ENCODE measurements around the gene SBNO2. TPM values are rescaled to one million over a fixed set of nuclear protein-coding genes. Genes with fewer than 3 reads are reported as not detected.

SBNO2 gene
- total RNA-seq, 1 donor from 2014 or later, result 125 TPM

DNA sequence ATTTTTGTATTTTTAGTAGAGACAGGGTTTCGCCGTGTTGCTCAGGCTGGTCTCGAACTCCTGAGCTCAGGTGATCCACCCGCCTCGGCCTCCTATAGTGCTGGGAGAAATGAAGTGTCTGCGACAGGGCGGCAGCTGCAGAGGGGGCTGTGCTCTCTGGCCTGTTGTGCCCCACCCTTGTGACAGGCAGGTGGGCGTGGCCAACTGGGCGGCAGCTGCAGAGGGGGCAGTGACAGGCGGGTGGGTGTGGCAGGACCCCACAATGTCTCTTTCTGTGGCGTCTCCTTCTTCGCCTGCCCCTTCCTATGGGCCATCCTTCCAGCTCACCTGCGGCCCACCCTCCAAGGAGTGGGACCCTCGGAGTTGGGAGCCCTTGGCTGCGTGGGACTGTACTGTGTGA, 43.3 kb upstream of the SBNO2 start:
- Histone ChIP-seq H3K9me3 (no peaks in the 10 kb centered on the region), H3K27ac (no peak overlapping the region), H3K4me3 (no peak overlapping the region), H3K4me1 (peaks cover 40% of the 10 kb centered on the region), H3K36me3 (peaks cover 27% of the 10 kb centered on the region), H3K27me3 (no peaks in the 10 kb centered on the region)
- intact Hi-C loops (cut with DNase I), result no loop called here
- TF ChIP-seq, protein P1, sequence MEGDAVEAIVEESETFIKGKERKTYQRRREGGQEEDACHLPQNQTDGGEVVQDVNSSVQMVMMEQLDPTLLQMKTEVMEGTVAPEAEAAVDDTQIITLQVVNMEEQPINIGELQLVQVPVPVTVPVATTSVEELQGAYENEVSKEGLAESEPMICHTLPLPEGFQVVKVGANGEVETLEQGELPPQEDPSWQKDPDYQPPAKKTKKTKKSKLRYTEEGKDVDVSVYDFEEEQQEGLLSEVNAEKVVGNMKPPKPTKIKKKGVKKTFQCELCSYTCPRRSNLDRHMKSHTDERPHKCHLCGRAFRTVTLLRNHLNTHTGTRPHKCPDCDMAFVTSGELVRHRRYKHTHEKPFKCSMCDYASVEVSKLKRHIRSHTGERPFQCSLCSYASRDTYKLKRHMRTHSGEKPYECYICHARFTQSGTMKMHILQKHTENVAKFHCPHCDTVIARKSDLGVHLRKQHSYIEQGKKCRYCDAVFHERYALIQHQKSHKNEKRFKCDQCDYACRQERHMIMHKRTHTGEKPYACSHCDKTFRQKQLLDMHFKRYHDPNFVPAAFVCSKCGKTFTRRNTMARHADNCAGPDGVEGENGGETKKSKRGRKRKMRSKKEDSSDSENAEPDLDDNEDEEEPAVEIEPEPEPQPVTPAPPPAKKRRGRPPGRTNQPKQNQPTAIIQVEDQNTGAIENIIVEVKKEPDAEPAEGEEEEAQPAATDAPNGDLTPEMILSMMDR (IDR thresholded peaks at IDR 0.05), result no peak
- ATAC-seq, result no peak
- DNase-seq, result no peak

DNA sequence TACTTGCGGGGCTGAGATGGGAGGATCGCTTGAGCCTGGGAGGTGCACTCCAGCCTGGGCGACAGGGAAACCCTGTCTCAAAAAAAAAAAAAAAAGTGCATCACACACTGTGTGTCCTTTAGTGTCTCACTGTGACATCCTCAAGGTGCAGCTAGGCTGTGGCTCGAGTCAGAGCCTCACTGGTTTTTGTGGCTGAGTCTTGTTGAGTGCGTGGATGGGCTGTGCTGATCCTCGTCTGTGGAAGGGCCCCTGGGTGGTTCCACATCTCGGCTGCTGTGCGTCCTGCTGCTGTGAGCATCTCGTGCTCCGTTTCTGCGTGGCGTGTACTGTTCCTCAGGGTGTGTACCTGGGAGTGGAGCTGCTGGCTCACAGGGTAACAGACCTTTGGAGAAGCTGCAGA, 42.7 kb upstream of the SBNO2 start:
- TF ChIP-seq, protein P1 (IDR thresholded peaks at IDR 0.05), result no peak
- H3K4me3 ChIP-seq, result no peak overlapping the region
- no peaks in the 10 kb centered on the region for H3K27me3 ChIP-seq
- no peak for DNase-seq
- no peak overlapping the region for H3K27ac ChIP-seq
- H3K9me3 ChIP-seq, result no peaks in the 10 kb centered on the region
- ATAC-seq, result no peak
- H3K4me1 ChIP-seq, result peaks cover 46% of the 10 kb centered on the region
- intact Hi-C loops (cut with DNase I), result no loop called here
- peaks cover 21% of the 10 kb centered on the region for H3K36me3 ChIP-seq

DNA sequence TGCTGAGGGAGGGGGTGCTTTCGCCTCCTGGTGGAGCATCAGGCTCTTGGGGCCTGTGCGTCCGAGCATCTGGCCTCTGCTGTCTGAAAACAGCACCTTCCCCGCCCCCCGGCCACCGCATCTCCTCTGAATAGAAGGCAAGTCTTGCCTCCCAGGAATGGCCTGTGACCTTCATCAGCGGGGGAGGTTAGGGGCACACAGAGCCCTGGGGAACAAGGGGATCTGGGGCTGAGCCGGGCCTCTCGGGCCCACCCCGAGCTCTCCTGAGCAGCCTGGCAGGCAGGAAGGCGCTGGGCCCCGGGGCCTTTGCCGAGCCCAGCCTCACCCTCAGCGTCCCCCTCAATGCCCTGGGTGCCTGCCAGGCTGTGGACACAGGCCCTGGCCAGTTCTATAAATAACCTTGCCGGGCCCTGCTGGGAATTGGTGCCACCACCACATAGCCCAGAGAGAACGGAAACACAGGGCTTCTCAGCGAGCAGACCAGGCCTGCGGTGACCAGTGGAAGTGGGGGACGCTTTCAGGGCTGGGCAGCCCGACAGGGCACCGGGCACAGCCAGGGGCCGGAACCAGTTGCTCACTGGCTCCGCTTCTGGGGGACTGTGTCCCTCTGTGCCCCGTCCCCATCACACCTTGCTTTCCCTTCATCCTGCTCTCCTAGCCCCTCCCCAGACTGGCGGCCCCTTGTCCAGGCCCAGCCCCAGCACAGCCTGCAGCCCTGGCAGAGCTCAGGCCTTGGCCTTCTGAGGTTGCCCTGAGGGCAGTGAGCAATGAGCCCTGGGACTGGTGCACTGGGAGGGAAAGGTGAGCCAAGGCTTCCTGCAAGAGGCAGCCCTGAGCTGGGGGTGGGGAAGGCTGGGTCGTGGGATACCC, 41.0 kb upstream of the SBNO2 start:
- DNase-seq (peak; percentile 83), ATAC-seq (peak; percentile 53)
- TF ChIP-seq, protein P1 (IDR thresholded peaks at IDR 0.05), result no peak
- Histone ChIP-seq H3K9me3 (no peaks in the 10 kb centered on the region), H3K27me3 (no peaks in the 10 kb centered on the region), H3K4me1 (peaks cover 56% of the 10 kb centered on the region), H3K27ac (peak overlapping the region; percentile 80), H3K36me3 (peaks cover 8% of the 10 kb centered on the region), H3K4me3 (no peak overlapping the region)
- intact Hi-C loops (cut with DNase I), result no loop called here

DNA sequence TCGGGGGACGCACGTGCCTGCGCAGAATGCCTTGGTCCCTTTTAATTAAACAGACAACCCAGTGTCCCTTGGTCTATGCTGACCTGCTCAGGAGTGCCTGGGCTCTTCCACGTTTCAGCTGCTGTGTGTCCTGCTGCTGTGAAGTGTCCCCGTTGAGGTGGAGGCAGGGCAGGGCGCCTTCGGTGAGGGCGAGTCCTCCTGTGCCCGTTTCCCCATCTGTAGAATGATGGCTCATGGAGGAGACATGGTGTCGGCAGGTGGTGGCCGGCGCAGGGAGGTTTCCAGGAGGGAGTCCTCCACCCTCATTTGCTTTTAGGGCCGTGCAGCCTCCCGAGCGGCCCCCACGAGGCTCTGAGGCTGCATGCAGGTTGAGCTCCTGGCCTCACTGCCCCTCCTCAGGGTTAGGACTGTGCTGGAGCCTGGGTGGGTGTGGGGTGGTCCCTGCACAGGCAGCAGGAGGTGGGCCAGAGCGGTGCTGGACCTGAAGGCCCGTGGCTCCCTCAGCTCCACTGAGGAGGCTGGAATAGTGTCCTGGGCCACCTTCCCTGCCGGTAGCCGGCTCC, 40.3 kb upstream of the SBNO2 start:
- intact Hi-C loops (cut with DNase I), result no loop called here
- H3K27ac ChIP-seq, result peak overlapping the region; percentile 80
- H3K4me1 ChIP-seq, result peaks cover 63% of the 10 kb centered on the region
- no peak overlapping the region for H3K4me3 ChIP-seq
- DNase-seq, result no peak
- H3K9me3 ChIP-seq, result no peaks in the 10 kb centered on the region
- H3K36me3 ChIP-seq, result peaks cover 8% of the 10 kb centered on the region
- H3K27me3 ChIP-seq, result no peaks in the 10 kb centered on the region
- ATAC-seq, result no peak
- TF ChIP-seq, protein P1 (IDR thresholded peaks at IDR 0.05), result no peak

DNA sequence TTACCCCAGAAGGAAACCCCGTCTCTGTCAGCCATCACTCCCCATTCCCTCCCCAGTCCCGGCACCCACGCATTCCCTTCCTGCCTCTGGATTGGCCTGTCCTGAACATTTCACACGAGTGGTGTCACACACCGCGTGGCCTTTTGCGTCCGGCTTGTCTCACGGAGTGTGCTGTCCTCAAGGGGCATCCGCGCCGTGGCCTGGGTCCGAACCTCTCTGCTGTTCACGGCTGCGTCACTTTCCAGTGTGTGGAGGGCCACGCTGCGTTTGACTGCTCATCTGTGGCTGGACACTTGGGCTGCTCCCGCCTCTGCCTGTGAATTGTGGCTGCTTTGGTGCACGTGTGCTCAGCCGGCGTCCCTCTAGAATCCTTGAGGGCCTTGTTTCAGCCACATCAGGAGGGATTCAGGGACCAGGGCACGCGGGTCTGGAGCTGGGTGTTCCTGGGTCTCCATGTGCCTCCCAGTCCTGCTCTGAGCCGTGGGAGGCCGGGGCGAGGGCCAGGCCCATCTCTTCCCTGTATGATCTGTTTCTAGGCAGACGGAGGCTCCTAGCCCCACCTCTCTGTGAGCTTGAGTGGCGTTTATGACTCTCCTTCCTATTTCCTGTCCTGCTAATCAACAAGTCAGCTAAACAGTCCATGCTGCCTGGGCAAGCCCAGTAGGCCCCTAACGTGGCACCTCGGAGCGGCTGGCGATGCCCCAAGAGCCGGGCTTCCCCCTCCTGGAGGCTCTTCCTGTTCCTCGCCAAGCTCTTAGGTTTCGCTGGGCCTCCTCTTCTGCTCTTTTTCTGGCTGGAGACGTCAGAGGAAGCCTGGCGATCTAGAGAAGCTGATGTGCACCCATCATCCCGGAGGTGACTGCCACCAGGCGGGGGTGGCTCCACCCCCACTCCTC, 39.6 kb upstream of the SBNO2 start:
- Histone ChIP-seq H3K4me1 (peaks cover 71% of the 10 kb centered on the region), H3K27ac (peak overlapping the region; percentile 80), H3K36me3 (peaks cover 8% of the 10 kb centered on the region), H3K4me3 (no peak overlapping the region), H3K9me3 (no peaks in the 10 kb centered on the region), H3K27me3 (no peaks in the 10 kb centered on the region)
- ATAC-seq (peak; percentile 78), DNase-seq (peak; percentile 85)
- intact Hi-C loops (cut with DNase I), result no loop called here
- TF ChIP-seq, protein P1 (IDR thresholded peaks at IDR 0.05), result no peak
